GM12801 (cell line): Measurements from ENCODE around the gene CTIF.

ENCODE experiments used
- CTCF ChIP-seq: IDR thresholded peaks from one replicate; pipeline ENCODE4 v1.5.1; 2011; ENCODE audit warnings: control low read depth; ENCODE audit not compliant: insufficient read length; ENCODE audit errors: extremely low read depth

Gene CTIF

GRCh38 chr18:48842259-48843061 is 303.6 kb downstream of the CTIF start:
- no peak for TF ChIP-seq CTCF

DNA sequence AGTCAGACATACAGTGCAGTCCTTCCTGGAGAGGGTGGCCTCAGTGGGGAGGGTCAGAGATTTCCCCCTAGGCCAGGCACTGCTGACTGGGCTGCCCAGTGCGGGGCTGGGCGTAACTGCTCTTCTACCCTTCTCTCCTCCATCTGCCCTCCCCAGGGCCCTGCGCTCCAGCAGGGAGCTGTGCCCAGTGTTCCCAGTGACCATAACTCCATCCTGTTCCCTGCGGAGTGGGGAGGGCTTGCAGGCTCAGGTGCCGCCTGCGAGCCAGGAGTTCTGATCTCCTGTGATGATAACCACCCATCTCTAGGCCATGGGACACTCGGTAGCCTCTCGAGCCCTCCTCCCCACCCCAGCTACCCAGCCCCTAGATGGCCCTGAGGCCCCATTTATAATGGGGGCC is 304.3 kb downstream of the CTIF start:
- no peak for TF ChIP-seq CTCF

GRCh38 chr18:48843596-48843995 is 304.8 kb downstream of the CTIF start:
- no peak for TF ChIP-seq CTCF

GRCh38 chr18:48844271-48844670 is 305.4 kb downstream of the CTIF start:
- no peak for TF ChIP-seq CTCF

- no peak for TF ChIP-seq CTCF
These were observed 306.3 kb downstream of the CTIF start for GRCh38 chr18:48845174-48845573.

GRCh38 chr18:48846423-48846932 is 307.6 kb downstream of the CTIF start:
- no peak for TF ChIP-seq CTCF

GRCh38 chr18:48847807-48848486 is 309.1 kb downstream of the CTIF start:
- TF ChIP-seq CTCF: no peak
